ENCODE measurements around the gene UCN.

DNA sequence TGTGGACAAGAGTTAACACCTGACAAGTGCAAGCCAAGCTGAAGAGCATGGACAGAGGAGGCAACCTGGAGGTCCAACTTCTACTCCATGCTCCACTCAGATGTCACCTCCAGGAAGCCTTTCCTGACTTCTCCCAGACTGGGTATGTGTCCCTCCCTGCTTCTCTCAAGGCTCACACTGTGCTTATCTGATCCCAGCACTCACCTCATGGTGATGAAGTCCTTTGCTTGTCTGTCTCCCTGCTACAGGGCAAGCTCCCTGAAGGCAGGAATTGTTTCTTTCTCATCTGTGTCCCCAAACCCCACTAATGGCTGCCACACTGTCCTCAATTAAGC, 42.7 kb downstream of the UCN start:
- TF ChIP-seq GATA3 (IDR thresholded peaks at IDR 0.05; ENCODE audit: low read depth, low read length) = no peak
- TF ChIP-seq GATA2 (IDR thresholded peaks at IDR 0.05; ENCODE audit: low read depth, low read length) = no peak

Data from SH-SY5Y (cell line).